IMR-90 (cell line): ENCODE data around the gene RASGEF1C. TPM values are rescaled to one million over a fixed set of nuclear protein-coding genes. Genes with fewer than 3 reads are reported as not detected.
A peak's percentile ranks its signal among the peaks of the same experiment; 100 is the strongest.

ENCODE experiments used
- ATAC-seq: fragments of 200-7000 bp; cut with Tn5 transposase; 2 replicates; pipeline ENCODE4 v1.9.1; 2020; ENCODE audit warnings: low read depth, mild to moderate bottlenecking, moderate library complexity
- BruUV-seq: library from RNA; stranded (reverse); fragments of 400-500 nt; replicated peaks from 2 replicates; lab custom pipeline; 2021; lab: Mats Ljungman, UMichigan
- CTCF ChIA-PET: fragments of 300-600 bp; formaldehyde crosslinking; extraction: SDS; loops from one replicate; lab custom pipeline; 2021; ENCODE audit warnings: antibody characterized with exemption; lab: Yijun Ruan, JAX
- POLR2A ChIA-PET: fragments of 300-600 bp; sonication (Branson Sonifier 250); formaldehyde crosslinking; loops from one replicate; lab custom pipeline; 2022; ENCODE audit warnings: antibody characterized with exemption; ENCODE audit not compliant: unreplicated experiment; lab: Charles Lee
- DNase-seq: peaks from one replicate; pipeline ENCODE4 v3.0.0; 2013
- H2AFZ ChIP-seq: replicated peaks from 2 replicates; pipeline ENCODE3; 2013; ENCODE audit warnings: low read length, mild to moderate bottlenecking; ENCODE audit not compliant: poor library complexity
- H2AK5ac ChIP-seq: 2 replicates; pipeline ENCODE4 v1.6.1; 2013; ENCODE audit warnings: low read depth, low read length, inconsistent platforms
- H2AK9ac ChIP-seq: replicated peaks from 2 replicates; pipeline ENCODE3; 2013; ENCODE audit warnings: mild to moderate bottlenecking, low read depth, low read length, moderate library complexity; ENCODE audit not compliant: poor library complexity
- H2BK120ac ChIP-seq: 2 replicates; pipeline ENCODE4 v1.6.1; 2013; ENCODE audit warnings: low read depth, low read length, inconsistent platforms
- H2BK15ac ChIP-seq: 3 replicates; pipeline ENCODE4 v1.6.1; 2013; ENCODE audit warnings: low read depth, low read length, inconsistent platforms
- H2BK20ac ChIP-seq: 2 replicates; pipeline ENCODE4 v1.6.1; 2013; ENCODE audit warnings: low read depth, mild to moderate bottlenecking, inconsistent platforms, low read length, moderate library complexity
- H2BK5ac ChIP-seq: 2 replicates; pipeline ENCODE4 v1.6.1; 2013; ENCODE audit warnings: mild to moderate bottlenecking, low read depth, low read length, inconsistent platforms; ENCODE audit not compliant: poor library complexity, severe bottlenecking
- H3K14ac ChIP-seq: replicated peaks from 2 replicates; pipeline ENCODE4 v1.6.1; 2013; ENCODE audit warnings: low read depth, low read length, inconsistent platforms
- H3K18ac ChIP-seq: 2 replicates; pipeline ENCODE4 v1.6.1; 2013; ENCODE audit warnings: low read depth, low read length, control low read depth
- H3K23ac ChIP-seq: 2 replicates; pipeline ENCODE4 v1.6.1; 2013; ENCODE audit warnings: low read depth, low read length, inconsistent platforms
- H3K27ac ChIP-seq: 2 replicates; pipeline ENCODE4 v1.5.1; 2013; ENCODE audit warnings: mild to moderate bottlenecking, control low read depth, low read length; ENCODE audit not compliant: insufficient read depth
- H3K27me3 ChIP-seq: 2 replicates; pipeline ENCODE4 v1.6.1; 2013; ENCODE audit warnings: low read length; ENCODE audit not compliant: control insufficient read depth, insufficient read depth
- H3K36me3 ChIP-seq: 2 replicates; pipeline ENCODE4 v1.6.1; 2013; ENCODE audit warnings: low read length, mixed read lengths; ENCODE audit not compliant: control insufficient read depth, insufficient read depth
- H3K4ac ChIP-seq: 2 replicates; pipeline ENCODE4 v1.6.1; 2013; ENCODE audit warnings: low read depth, low read length, inconsistent platforms
- H3K4me1 ChIP-seq: 2 replicates; pipeline ENCODE4 v1.6.1; 2013; ENCODE audit warnings: low read length, mixed read lengths; ENCODE audit not compliant: control insufficient read depth, insufficient read depth
- H3K4me2 ChIP-seq: 2 replicates; pipeline ENCODE4 v1.6.1; 2013; ENCODE audit warnings: low read depth, mild to moderate bottlenecking, control low read depth, low read length, moderate library complexity
- H3K4me3 ChIP-seq: 2 replicates; pipeline ENCODE4 v1.5.1; 2013; ENCODE audit warnings: low read depth, mild to moderate bottlenecking, control low read depth, low read length, moderate library complexity; ENCODE audit not compliant: insufficient read depth
- H3K56ac ChIP-seq: 2 replicates; pipeline ENCODE4 v1.6.1; 2013; ENCODE audit warnings: low read length, inconsistent platforms; ENCODE audit not compliant: insufficient read depth; ENCODE audit errors: extremely low read depth
- H3K79me1 ChIP-seq, 2 experiments: 2 replicates each; pipeline ENCODE4 v1.6.1; 2013; ENCODE audit warnings: low read length in 2 of 2, inconsistent platforms in 1 of 2, low read depth in 1 of 2
- H3K9ac ChIP-seq: 2 replicates; pipeline ENCODE4 v1.6.1; 2013; ENCODE audit warnings: low read depth, low read length, control low read depth
- H3K9me1 ChIP-seq: 2 replicates; pipeline ENCODE4 v1.6.1; 2013; ENCODE audit warnings: low read length, inconsistent platforms; ENCODE audit not compliant: insufficient read depth
- H3K9me3 ChIP-seq: 2 replicates; pipeline ENCODE4 v1.6.1; 2013; ENCODE audit warnings: low read length; ENCODE audit not compliant: control insufficient read depth, insufficient read depth
- H4K20me1 ChIP-seq: 2 replicates; pipeline ENCODE4 v1.6.1; 2013; ENCODE audit warnings: low read length, inconsistent platforms; ENCODE audit not compliant: insufficient read depth
- H4K5ac ChIP-seq: 2 replicates; pipeline ENCODE4 v1.6.1; 2013; ENCODE audit warnings: mild to moderate bottlenecking, low read depth, low read length, control low read depth
- H4K8ac ChIP-seq, 2 experiments: 2 replicates each; pipeline ENCODE4 v1.6.1; 2013; ENCODE audit warnings: low read depth in 2 of 2, low read length in 2 of 2, control low read depth in 1 of 2, inconsistent platforms in 1 of 2
- H4K91ac ChIP-seq: 2 replicates; pipeline ENCODE4 v1.6.1; 2013; ENCODE audit warnings: low read depth, low read length, inconsistent platforms; ENCODE audit not compliant: insufficient read depth
- ELK1 ChIP-seq: fragments of 150-350 bp; IDR thresholded peaks from 2 replicates; pipeline ENCODE4 v1.6.1; 2016; ENCODE audit warnings: low read depth, mild to moderate bottlenecking, low read length, moderate library complexity, borderline replicate concordance
- MAFK ChIP-seq: IDR thresholded peaks from 2 replicates; pipeline ENCODE4 v1.6.1; 2012; ENCODE audit warnings: low read depth, low read length, improper control_type of control experiment
- WGBS, 2 experiments: methylation state at CpG; one replicate each; pipeline versions ENCODE4 v1.1.5 to v1.1.7; 2013; ENCODE audit warnings: missing lambda C conversion rate in 2 of 2; ENCODE audit not compliant: insufficient read length in 1 of 2; ENCODE audit errors: extremely low coverage in 2 of 2; 5-methylcytosine and 5-hydroxymethylcytosine counted together
- dilution Hi-C: fragments of 300-500 bp; cut with HindIII; formaldehyde crosslinking; loops from one replicate; pipeline ENCODE4 v1.14.3; 2018; ENCODE audit warnings: low sequenced_read_pairs; ENCODE audit not compliant: unreplicated experiment
- in situ Hi-C: fragments of 300-500 bp; cut with MboI; formaldehyde crosslinking; loops from 3 replicates; pipeline ENCODE4 v1.14.3; 2019; ENCODE audit warnings: low sequenced_read_pairs, inconsistent platforms, mixed read lengths
- intact Hi-C: fragments of 100-400 bp; cut with micrococcal nuclease; formaldehyde crosslinking; loops from 2 replicates; pipeline ENCODE4 v1.10.0; 2022
- polyA plus RNA-seq, 3 experiments: library from polyadenylated mRNA; depleted of rRNA; stranded (reverse); fragments of >200 nt; gene quantifications; 2 replicates each; pipeline ENCODE4 v1.2.3, GENCODE V29; 2012; ENCODE audit warnings: low replicate concordance in 1 of 3
- total RNA-seq: library from RNA; depleted of rRNA; stranded (reverse); fragments of >200 nt; gene quantifications from 2 replicates; pipeline ENCODE4 v1.2.3, GENCODE V29; 2012

Gene RASGEF1C
- total and polyA plus RNA-seq, 2 of the 4 experiments (the other 2 are of a cell fraction), result not detected

- Histone ChIP-seq H3K4me2 (no peak overlapping the region), H4K5ac (no peak overlapping the region), H4K91ac (no peak overlapping the region), H3K4me1 (no peaks in the 10 kb centered on the region), H3K23ac (no peak overlapping the region), H2BK120ac (no peak overlapping the region), H3K27me3 (peaks cover 12% of the 10 kb centered on the region; the same call in 1 of the 2 replicates), H3K79me1 (no peaks in the 10 kb centered on the region), H2AK5ac (no peak overlapping the region), H2AFZ (no peak overlapping the region), H3K9ac (no peak overlapping the region), H2BK15ac (no peak overlapping the region), H2BK5ac (no peak overlapping the region), H3K36me3 (no peaks in the 10 kb centered on the region), H3K9me1 (no peaks in the 10 kb centered on the region), H2AK9ac (no peak overlapping the region), H3K4me3 (no peak overlapping the region), H3K14ac (no peak overlapping the region), H4K8ac (no peak overlapping the region), H3K18ac (no peak overlapping the region), H3K56ac (no peak overlapping the region), H3K9me3 (no peaks in the 10 kb centered on the region), H2BK20ac (no peak overlapping the region), H3K4ac (no peak overlapping the region), H4K20me1 (no peaks in the 10 kb centered on the region), H3K27ac (no peak overlapping the region)
- intact Hi-C loops (no loop called here), dilution Hi-C loops (no loop called here), in situ Hi-C loops (no loop called here)
- 35% methylated on average over 3 of the region's 7 CpGs; no CpG with 5 or more reads in 1 of the 2 experiments for WGBS, 2 experiments
- ATAC-seq, result no peak
- TF ChIP-seq MAFK (peak; percentile 87), ELK1 (no peak)
- BruUV-seq, result no TSS peak
- no peak for DNase-seq
- ChIA-PET CTCF (no interaction called here), POLR2A (no interaction called here)
These were observed 123.2 kb downstream of the RASGEF1C start for GRCh38 chr5:180085837-180086236.
